Measurements from ENCODE around the gene DNAJA2. TPM values are rescaled to one million over a fixed set of nuclear protein-coding genes. Genes with fewer than 3 reads are reported as not detected.

Gene DNAJA2
- total RNA-seq, 2 experiments from 2014 or later = 43.3 to 61.6 TPM

- Histone ChIP-seq H2AFZ (ENCODE audit: low read length) (no peak overlapping the region), H3K4me3 (ENCODE audit: low read depth, low read length, poor library complexity, severe bottlenecking) (no peak overlapping the region), H4K20me1 (ENCODE audit: insufficient read depth, low read length) (no peaks in the 10 kb centered on the region), H3K9me2 (ENCODE audit: insufficient read depth, low read length) (no peaks in the 10 kb centered on the region), H3K4me2 (ENCODE audit: low read length) (peak overlapping the region; percentile 27; the same call in 1 of the 2 replicates), H3K36me3 (ENCODE audit: insufficient read depth, low read length) (peaks cover 74% of the 10 kb centered on the region), H3K27ac (ENCODE audit: low read depth, low read length, poor library complexity, severe bottlenecking) (no peak overlapping the region), H3K4me1 (ENCODE audit: insufficient read depth, low read length, poor library complexity, severe bottlenecking) (peaks cover 12% of the 10 kb centered on the region), H3K79me2 (ENCODE audit: insufficient read depth, low read depth, low read length) (no peaks in the 10 kb centered on the region), H3K9me3 (ENCODE audit: low read length) (no peaks in the 10 kb centered on the region)
- ChIA-PET POLR2A (interaction anchor here (0.5 kb wide), 1 partner anchor 310 kb away, joined by 5 read pairs; no protein-coding TSS in a partner anchor), CTCF (ENCODE audit: unreplicated experiment) (no interaction called here)
- intact Hi-C loops (cut with micrococcal nuclease; ENCODE audit: unreplicated experiment) = no loop called here
- DNase-seq (ENCODE audit: low spot score) = no peak
- no TSS peak for BruUV-seq (replicated peaks)
- TF ChIP-seq, protein P1, sequence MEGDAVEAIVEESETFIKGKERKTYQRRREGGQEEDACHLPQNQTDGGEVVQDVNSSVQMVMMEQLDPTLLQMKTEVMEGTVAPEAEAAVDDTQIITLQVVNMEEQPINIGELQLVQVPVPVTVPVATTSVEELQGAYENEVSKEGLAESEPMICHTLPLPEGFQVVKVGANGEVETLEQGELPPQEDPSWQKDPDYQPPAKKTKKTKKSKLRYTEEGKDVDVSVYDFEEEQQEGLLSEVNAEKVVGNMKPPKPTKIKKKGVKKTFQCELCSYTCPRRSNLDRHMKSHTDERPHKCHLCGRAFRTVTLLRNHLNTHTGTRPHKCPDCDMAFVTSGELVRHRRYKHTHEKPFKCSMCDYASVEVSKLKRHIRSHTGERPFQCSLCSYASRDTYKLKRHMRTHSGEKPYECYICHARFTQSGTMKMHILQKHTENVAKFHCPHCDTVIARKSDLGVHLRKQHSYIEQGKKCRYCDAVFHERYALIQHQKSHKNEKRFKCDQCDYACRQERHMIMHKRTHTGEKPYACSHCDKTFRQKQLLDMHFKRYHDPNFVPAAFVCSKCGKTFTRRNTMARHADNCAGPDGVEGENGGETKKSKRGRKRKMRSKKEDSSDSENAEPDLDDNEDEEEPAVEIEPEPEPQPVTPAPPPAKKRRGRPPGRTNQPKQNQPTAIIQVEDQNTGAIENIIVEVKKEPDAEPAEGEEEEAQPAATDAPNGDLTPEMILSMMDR (conservative IDR thresholded peaks at IDR 0.05; ENCODE audit: low read length) = no peak
- TF ChIP-seq EZH2phosphoT487 (IDR thresholded peaks at IDR 0.05; ENCODE audit: borderline replicate concordance, low read depth, low read length) = no peak
Measured at GRCh38 chr16:46918400-46918799, 55.1 kb downstream of the DNAJA2 start.

- Histone ChIP-seq H3K4me2 (ENCODE audit: low read length) (no peak overlapping the region; the same call in 1 of the 2 replicates), H2AFZ (ENCODE audit: low read length) (no peak overlapping the region), H3K36me3 (ENCODE audit: insufficient read depth, low read length) (peaks cover 74% of the 10 kb centered on the region), H3K9me3 (ENCODE audit: low read length) (no peaks in the 10 kb centered on the region), H3K27ac (ENCODE audit: low read depth, low read length, poor library complexity, severe bottlenecking) (no peak overlapping the region), H3K9me2 (ENCODE audit: insufficient read depth, low read length) (no peaks in the 10 kb centered on the region), H3K4me3 (ENCODE audit: low read depth, low read length, poor library complexity, severe bottlenecking) (no peak overlapping the region), H3K79me2 (ENCODE audit: insufficient read depth, low read depth, low read length) (no peaks in the 10 kb centered on the region), H4K20me1 (ENCODE audit: insufficient read depth, low read length) (no peaks in the 10 kb centered on the region), H3K4me1 (ENCODE audit: insufficient read depth, low read length, poor library complexity, severe bottlenecking) (peaks cover 12% of the 10 kb centered on the region)
- intact Hi-C loops (cut with micrococcal nuclease; ENCODE audit: unreplicated experiment) = no loop called here
- CTCF ChIA-PET (ENCODE audit: unreplicated experiment) = interaction anchor here (0.9 to 1.0 kb wide), 2 partner anchors 63 to 243 kb away, joined by 3 to 4 read pairs; no protein-coding TSS in a partner anchor
- peak; percentile 37 for DNase-seq (ENCODE audit: low spot score)
- POLR2A ChIA-PET = interaction anchor here (0.6 kb wide), 1 partner anchor 91 kb away, joined by 4 read pairs; no protein-coding TSS in a partner anchor
- no peak for TF ChIP-seq EZH2phosphoT487 (IDR thresholded peaks at IDR 0.05; ENCODE audit: borderline replicate concordance, low read depth, low read length)
- no TSS peak for BruUV-seq (replicated peaks)
Measured at GRCh38 chr16:46916980-46917379, 56.5 kb downstream of the DNAJA2 start.

DNA sequence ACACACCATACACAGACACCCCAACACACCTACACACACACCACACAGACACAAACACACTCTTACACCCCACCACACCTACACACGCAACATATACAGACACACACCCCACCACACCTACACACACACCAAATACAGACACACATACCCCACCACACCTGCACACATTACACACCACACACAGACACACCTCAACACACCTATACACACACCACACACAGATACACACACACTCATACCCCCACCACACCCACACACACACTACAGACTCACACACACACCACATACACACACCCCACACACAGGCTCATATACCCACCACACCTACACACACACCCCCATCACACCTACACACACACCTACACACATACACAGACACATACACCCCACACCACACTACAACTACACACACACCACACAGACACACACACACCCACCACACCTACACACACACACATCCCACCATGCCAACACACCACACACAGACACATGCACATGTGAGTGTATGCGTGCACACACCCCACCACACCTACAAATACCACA is 57.9 kb downstream of the DNAJA2 start:
- Histone ChIP-seq H3K4me3 (ENCODE audit: low read depth, low read length, poor library complexity, severe bottlenecking) (no peak overlapping the region), H2AFZ (ENCODE audit: low read length) (no peak overlapping the region), H3K4me2 (ENCODE audit: low read length) (no peak overlapping the region), H3K9me2 (ENCODE audit: insufficient read depth, low read length) (no peaks in the 10 kb centered on the region), H3K9me3 (ENCODE audit: low read length) (no peaks in the 10 kb centered on the region), H3K27ac (ENCODE audit: low read depth, low read length, poor library complexity, severe bottlenecking) (no peak overlapping the region), H3K79me2 (ENCODE audit: insufficient read depth, low read depth, low read length) (no peaks in the 10 kb centered on the region), H3K4me1 (ENCODE audit: insufficient read depth, low read length, poor library complexity, severe bottlenecking) (peaks cover 19% of the 10 kb centered on the region), H4K20me1 (ENCODE audit: insufficient read depth, low read length) (no peaks in the 10 kb centered on the region), H3K36me3 (ENCODE audit: insufficient read depth, low read length) (peaks cover 84% of the 10 kb centered on the region)
- ChIA-PET POLR2A (interaction anchor here (0.7 kb wide), 1 partner anchor 975 kb away, joined by 3 read pairs; no protein-coding TSS in a partner anchor), CTCF (ENCODE audit: unreplicated experiment) (no interaction called here)
- DNase-seq (ENCODE audit: low spot score) = no peak
- intact Hi-C loops (cut with micrococcal nuclease; ENCODE audit: unreplicated experiment) = no loop called here
- BruUV-seq (replicated peaks) = no TSS peak
- TF ChIP-seq, protein P1 (conservative IDR thresholded peaks at IDR 0.05; ENCODE audit: low read length) = no peak
